MM.1S (cell line): ENCODE results near the gene FGD6.

Experiments used
- EZH2 ChIP-seq: fragments of 300-600 bp; sonication (generic); optimal IDR thresholded peaks from 2 replicates; pipeline ENCODE3; 2017; ENCODE audit warnings: low read depth, mild to moderate bottlenecking, antibody characterized with exemption, low read length, mixed read lengths
- EZH2phosphoT487 ChIP-seq: fragments of 300-600 bp; sonication (generic); IDR thresholded peaks from 2 replicates; pipeline ENCODE4 v1.6.1; 2018; ENCODE audit warnings: antibody characterized with exemption, low read length
- TF ChIP-seq, protein P1 (sequence below): fragments of 300-600 bp; sonication (generic); IDR thresholded peaks from 2 replicates; pipeline ENCODE4 v1.5.1; 2016; ENCODE audit warnings: antibody characterized with exemption, low read length, mixed read lengths

DNA sequence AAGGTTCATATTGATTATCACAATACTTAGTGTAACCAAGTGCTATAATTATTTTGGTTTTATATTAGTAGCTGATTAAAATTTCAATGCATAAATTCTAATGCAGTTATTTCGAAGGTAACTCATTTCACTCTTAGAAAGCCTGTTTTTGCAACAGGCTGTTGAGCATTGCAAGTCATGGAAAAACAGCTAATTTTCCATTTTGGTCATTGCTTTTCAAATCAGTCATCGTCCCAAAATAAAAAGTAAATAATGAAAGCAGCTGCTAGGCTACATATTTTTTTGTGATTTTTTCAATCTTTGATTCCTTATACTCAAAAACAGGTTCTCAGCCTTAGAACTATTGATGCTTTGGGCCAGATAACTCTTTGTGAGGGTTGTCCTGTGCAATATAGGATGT is 23.3 kb upstream of the FGD6 start:
- TF ChIP-seq, protein P1, sequence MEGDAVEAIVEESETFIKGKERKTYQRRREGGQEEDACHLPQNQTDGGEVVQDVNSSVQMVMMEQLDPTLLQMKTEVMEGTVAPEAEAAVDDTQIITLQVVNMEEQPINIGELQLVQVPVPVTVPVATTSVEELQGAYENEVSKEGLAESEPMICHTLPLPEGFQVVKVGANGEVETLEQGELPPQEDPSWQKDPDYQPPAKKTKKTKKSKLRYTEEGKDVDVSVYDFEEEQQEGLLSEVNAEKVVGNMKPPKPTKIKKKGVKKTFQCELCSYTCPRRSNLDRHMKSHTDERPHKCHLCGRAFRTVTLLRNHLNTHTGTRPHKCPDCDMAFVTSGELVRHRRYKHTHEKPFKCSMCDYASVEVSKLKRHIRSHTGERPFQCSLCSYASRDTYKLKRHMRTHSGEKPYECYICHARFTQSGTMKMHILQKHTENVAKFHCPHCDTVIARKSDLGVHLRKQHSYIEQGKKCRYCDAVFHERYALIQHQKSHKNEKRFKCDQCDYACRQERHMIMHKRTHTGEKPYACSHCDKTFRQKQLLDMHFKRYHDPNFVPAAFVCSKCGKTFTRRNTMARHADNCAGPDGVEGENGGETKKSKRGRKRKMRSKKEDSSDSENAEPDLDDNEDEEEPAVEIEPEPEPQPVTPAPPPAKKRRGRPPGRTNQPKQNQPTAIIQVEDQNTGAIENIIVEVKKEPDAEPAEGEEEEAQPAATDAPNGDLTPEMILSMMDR: no peak
- TF ChIP-seq EZH2 (no peak), EZH2phosphoT487 (no peak)
